ENCODE data around the gene GPR68.
"Not testable (repeated sequence)": the region's sequence is repeated elsewhere in the genome, so short reads cannot be mapped to it uniquely, and the experiment has no call there.

The GPR68 gene

DNA sequence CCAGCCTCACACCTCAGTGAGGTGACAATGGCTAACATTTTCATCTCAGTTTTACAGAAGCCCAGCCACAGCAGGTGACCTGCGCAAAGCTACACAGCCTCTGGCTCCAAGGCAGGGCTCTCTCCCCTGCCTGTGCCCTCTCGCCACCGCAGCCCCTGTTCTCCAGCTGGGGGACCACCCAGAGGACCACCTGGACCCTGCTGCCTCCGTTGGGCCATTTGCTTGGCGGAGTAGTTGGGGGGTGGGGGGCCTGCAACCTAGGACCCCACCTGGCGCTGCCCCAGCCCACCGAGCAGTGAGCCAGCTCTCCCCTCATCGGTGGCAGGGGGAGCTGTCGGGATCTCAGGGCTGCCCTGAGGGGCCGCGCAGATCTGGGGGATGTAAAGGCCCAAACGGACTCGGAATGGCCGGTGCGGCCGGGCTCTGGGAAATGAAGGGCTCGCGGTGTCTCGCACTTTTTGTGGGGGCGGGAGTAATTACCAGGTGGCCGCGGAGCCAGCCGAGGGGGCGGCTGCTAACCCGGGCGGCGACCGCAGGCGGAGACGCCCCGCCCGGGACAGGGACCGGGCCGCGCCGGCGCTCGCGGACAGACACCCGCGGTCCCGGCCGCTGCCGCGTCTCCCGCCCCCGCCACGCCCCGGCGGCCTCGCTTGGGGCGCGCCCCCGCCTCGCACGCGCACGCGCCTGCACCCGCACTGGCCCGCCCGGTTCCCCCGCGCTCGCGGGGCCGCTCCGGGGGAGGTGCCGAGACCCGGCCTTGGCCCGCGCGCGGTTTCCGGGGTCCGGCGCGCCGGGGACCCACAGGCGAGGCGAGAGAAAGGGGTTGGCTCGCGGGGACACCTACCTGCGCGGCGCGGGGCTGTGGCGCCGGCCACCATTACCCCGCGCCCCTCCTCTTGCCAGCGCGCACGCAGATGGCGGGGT is 8.6 kb upstream of the GPR68 start:
- DNase-seq: peak; percentile 49

DNA sequence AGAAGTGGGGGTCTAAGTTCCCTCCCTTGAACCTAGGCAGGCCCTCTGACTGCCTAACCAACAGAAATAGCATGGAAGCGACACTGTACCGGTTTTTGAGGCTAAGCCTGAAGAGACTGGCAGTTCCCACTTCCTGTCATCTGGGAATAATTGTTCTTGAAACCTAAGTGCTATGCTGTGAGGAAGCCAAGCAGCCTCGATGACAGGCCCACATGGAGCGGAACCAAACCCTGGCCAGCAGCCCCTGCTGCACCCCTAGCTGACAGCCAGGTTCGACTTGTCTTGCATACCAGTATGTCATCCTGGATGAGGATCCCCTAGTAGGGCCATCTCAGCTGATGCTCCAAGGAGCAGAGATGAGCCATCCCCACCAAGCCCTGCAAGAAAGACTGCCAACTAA is 6.4 kb upstream of the GPR68 start:
- DNase-seq: no peak

DNA sequence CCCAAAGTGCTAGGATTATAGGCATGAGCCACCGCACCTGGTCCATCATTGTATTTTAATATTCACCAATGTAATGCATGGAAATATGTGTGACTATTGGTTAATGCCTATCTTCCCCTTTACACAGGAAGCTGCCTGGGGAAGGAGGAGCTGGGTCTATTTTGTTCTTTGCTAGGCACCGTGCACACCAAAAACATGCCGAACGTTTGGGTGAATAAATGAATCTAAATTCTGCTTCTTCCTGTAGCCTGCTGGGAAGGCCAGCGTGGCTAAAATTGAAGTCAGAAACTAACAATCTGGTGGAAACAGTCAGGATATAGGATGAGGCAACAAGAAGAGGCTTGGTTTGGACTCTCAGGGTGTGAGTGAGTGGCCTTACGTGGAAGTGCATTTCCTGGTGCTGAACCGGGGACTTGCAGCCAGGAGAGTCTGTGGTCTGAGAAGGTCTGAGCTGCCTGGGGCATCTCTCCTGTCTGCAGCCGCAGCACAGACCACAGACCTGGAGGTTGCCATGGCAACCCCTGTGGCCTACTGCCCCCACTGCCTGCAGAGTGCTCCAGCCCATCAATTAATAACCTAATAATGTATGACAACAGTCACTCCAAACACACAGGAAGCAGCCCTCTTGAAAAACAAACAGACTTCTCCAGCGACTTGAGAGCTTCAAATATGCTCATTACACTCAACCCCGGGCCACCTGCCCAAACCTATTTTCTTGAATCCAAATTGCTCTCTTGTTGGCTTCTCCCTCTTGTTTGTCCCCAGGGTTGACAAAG is 5.5 kb upstream of the GPR68 start:
- peak; percentile 87 for DNase-seq

DNA sequence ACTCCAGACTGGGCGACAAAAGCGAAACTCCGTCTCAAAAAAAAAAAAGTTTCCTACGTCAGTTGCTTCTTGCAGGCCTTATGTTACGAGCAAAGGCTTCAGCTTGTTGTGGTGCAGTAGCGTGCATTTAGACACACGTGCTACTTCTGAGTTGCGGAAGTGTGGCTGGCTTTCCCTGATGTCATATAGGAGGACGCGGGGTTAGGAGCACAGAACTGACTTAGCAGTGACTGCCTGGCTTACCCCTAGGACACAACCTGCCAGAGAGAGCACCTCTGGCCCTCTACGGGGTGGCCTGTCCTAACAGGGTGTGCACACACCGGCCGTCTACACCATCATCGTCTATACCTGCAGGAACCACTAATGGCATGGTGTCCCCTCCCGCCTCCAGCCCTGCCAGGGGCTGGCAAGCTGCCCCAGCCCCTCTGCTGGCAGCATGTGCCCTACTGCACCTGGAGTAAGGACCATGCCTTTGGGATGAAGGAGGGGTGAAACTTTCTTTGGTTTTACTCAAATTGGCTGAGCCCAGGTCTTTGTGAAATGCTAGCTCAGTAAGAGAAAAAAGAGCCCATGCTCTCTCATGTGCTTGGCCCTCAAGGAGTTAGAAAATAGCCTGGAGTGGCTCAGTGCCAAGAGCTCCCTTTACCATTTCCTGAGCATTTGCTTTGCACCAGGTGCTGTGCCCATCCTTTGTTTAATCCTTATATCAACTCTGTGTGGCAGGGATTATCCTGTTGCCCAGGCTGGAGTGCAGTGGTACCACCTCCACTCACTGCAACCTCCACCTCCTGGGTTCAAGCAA is 1.7 kb upstream of the GPR68 start:
- peak; percentile 95 for DNase-seq

DNA sequence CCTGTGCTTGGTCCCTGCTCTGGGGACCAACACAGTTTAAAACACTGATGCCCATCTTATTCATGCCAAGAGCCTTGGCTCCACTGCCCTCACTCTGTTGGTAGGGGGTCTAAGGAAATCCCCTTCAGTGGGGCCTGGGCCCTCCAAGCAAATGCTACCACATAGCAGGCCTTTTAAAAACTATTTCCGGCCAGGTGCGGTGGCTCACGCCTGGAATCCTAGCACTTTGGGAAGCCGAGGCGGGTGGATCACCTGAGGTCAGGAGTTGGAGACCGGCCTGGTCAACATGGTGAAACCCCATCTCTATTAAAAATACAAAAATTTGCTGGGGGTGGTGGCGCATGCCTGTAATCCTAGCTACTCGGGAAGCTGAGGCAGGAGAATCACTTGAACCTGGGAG is 1.1 kb upstream of the GPR68 start:
- DNase-seq: not testable (repeated sequence)

DNA sequence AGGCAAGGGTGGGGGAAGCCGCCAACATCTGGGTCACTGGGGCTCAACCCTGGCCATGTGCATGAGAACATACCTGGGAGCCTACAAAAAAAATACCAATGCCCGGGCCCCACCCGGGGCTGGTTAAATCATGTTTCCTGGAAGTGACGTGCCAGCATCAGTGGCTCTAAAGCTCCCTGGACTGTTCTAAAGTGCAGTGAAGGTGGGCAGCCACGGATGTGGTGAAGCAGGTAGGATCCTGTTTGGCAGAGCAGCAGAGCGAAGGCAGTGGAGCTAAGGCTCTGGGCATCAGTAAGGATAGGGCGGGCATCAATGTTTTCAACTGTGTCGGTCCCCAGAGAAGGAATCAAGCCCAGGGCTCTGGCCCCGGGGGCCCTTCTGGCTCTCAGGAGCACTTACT is 525 bp upstream of the GPR68 start:
- DNase-seq: peak; percentile 92

DNA sequence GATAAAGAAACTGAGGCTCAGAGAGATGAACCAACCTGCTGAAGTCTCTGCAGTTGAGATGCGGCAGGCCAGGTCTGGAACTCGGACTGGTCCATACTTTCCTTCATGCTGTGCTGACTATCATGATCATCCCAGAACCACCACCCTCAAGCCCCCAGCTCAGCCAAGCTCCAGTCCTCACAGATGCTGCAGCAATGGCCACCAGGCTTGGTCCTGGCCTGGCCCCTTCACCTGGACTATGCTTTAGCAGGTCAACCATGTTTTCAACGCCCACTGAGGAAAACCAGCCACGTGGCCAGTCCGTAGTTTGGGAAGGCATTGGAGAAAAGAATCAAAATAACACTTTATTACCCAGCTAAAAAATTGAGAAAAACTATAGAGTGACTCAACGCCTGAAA is 1.4 kb downstream of the GPR68 start:
- DNase-seq: no peak

DNA sequence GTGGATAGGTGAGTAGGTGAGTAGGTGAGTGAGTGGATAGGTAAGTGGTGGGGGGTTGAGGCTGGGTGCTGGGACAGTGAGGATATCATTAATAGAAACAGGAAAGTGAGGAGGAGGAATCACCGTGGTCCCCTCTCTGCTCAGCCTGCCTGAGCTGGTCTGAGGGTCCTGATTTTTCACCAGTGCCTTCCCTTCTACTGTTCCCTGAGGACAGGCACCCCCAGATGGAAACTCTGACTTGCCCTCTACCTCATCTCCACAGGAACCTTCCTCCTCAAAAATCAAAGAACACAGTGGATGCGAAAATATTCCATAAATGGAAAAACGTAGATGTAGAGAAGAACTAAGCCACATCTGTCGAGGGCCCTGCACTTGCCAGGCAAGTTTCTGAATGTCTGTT is 1.9 kb downstream of the GPR68 start:
- no peak for DNase-seq

DNA sequence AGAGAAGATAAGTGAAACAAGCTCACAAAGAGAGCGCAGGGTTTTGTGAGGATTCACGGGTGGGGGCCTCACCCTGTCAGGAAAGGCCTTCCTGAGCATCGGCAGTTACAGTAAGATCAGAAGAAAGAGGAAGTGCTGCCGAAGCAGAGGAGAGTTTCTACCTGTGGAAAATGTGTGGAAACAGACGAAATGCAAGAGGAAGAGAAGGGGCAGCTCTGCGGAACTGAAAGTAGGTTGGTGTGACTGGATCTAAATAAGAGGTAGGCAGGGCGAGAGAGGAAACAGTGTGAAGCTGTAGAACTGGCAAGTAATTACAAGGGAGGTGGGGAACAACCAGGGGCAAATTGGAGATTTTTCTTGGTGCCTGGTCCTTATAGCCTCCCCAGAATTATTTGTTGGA is 2.6 kb downstream of the GPR68 start:
- DNase-seq: peak; percentile 75

DNA sequence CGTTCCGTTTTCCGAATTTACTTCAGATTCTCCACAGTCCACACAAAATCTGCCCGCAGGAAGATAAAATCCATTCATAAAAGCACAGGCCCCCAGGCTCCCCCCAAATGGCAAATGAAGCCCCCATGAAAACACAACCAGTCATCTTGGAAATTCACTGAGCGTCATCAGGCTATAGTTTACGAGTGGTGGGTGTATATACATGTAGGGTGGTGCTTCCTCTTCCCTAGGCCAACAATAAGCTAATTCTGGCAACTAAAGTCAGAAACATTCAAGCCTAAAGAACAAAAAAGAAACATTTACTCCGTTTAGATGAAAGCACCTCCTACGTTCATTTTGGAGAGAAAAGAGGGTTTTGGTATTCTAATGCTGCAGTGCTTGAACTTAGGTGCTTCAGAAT is 5.8 kb downstream of the GPR68 start:
- DNase-seq: no peak

DNA sequence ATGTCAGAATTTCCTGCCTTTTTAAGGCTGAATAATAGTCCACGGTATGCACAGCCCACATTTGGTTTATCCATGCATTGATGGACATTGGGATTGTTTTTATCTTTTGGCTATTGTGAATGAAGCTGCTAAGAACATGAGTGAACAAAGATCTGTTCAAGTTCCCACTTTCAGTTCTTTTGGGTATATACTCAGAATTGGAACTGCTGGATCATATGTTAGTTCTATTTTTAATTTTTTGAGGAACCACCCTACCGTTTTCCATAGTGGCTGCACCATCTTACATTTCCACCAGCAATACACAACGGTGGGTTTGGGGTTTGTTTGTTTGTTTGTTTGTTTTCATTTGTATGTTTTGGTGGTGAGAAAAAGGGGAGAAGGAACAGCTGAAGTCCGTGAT is 6.4 kb downstream of the GPR68 start:
- no peak for DNase-seq

DNA sequence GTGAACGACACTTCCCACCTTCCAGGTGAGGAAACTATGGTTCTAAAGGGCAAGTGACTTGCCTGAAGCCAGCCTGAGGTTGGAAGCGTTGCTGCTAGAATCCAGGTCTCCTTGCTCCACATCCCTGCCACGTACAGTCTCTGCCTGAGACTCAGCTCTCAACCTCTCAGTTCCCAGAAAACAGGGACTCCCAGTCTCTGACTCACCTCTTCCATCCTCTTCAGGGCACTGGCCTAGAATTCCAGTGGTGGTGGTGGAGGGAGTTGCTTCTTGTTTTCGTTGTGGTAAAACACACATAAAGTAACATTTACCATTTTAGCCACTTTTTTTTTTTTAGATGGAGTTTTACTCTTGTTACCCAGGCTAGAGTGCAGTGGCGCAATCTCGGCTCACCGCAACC is 7.3 kb downstream of the GPR68 start:
- no peak for DNase-seq

DNA sequence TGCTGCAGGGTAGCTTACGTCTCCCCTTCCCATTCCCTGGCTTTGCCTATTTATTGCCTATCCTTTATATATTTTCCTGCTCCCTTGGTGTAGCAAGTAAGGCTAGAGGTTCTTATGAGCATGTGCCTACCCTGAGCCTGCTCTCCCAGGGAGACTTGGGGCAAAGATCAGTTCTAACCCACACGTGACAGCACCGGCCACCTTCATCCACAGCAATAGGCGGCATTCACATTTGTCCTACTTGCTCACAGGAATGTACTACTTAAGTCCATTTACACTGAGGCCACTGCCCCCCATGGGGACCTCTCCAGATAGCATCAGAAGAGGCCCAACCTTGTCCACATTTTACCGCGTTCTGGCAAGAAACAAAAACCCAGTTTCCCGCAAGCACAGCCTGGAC is 8.7 kb downstream of the GPR68 start:
- DNase-seq: no peak

DNA sequence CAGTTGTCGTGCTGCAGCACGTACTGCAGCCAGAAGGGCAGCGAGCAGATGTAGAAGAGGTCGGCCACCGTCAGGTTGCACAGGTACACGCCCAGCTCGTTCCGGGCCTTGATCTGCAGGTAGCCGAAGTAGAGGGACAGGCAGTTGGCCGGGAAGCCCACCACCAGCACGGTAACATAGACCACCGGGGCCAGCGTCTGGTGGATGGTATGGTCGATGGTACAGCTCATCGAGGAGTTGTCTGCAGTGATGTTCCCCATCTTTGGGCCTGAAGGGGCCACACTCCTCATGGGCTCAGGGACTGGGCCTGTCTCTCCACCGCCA is 9.8 kb downstream of the GPR68 start:
- DNase-seq: no peak

DNA sequence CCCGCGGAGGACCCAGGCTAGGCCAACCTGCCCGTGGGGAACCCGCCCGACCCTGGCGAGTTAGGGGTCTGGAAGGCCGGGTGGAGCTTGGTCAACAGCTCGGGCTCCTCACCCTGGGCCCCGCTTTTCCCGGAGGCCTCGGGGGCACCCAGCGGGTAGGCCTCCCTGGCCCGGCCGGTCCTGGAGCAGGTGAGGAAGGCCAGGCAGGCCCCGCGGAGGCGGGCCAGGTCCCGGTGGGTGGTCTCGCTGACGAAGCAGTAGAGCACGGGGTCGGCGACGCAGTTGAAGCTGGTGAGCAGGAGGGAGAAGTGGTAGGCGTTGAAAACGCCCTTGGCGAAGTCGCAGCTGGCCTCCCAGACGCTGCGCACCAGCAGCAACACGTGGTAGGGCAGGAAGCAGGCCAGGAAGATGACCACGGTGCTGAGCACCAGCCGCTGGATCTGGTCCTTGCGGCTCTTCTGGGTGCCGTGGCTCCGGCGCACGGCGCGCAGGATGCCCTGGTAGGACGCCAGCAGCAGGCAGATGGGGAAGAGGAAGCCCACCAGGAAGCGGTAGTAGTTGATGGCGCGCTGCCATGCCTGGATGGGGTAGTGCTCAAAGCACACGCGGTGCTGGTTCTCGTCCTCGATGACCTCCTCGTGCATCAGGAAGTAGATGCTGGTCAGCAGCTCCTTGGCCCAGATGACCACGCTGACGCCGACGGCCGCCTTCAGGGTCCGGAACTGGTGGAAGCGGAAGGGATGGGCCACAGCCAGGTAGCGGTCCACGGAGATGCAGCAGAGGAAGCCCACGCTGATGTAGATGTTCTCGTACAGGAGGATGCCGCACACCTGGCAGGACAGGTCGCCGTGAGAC is 10.3 kb downstream of the GPR68 start:
- DNase-seq: no peak

DNA sequence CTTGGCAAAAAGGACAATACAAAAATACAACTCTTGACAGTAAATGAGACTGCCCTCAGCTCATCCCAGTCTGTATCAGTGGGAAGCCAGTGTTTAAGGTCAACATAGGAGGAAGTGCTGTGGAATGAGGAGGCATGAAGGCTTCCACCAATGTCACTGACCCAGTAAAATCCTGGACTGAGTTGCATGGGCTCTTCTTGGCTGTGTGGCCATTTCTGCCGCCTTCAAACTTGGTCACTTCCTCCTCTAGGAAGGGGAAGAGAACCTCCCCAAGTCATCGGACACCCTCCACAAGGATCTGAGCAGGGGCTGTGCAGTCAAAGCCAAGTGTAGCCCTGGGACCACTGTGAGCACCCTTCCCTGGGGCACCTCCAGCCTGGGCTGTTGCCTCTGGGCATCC is 11.9 kb downstream of the GPR68 start:
- DNase-seq: no peak

DNA sequence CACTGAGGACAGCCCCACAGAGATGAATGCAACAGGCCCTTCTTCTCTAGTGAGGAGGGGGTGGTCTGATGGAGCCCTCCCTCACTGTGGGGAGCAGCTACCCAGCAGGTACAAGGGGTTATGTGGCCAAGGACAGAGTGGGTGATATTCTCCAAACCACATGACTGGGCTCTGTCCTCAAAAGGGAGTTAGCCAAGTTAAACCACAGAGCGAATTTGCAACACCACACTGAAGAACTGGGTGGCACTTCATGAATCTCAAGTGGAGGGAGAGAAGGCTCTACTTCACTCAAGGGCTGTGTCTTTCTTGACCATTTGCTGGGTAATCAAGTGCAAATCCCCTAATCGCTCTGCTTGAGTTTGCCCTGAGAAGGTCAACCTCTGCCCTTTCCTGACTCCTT is 12.5 kb downstream of the GPR68 start:
- DNase-seq: no peak

DNA sequence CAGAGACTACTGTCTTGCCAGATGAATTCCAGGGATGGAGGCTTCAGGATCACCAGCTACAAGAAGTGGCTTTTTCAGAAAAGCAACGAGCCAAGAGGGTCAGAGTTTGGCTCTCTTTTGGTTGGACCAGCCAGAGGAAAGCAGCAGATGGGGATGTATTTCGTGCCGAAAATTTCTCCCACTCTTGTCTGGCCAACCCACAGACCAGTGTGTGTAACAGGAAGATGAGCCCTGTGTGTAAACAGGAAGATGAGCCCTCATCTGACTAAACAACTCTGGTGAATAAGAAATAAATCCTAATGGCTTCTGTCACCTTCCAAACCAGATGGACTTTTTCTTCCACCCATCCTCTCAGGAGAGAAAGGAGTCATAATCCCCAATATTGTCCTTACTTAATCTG is 13.1 kb downstream of the GPR68 start:
- DNase-seq: no peak

DNA sequence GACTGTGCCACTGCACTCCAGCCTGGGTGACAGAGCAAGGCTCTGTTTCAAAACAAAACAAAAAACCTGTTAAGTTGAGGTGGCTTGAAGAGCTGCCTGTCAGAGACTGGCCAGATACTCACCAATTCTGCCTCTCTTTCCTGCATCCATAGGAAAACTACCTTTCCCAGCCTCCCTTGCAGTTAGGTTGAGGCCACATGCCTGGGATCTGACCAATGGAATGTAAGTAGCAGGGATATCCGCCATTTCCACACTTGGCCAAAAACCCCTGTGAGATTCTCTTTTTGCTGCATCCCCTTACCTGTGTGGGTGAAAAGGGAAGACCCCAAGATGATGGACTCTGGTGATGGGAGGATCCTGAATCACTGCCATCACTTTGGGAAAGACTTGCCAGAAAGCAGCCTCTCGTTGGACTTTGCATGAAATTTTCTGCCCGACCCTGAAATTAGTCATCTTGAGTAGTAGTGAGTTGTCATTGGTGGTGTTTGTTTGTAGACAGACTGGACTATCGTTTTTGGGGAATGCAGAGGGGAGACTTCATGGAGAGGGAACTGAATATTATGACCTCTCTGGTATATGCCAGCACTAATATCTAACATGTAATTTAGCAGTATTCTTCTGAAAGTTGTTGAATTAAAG is 14.0 kb downstream of the GPR68 start:
- DNase-seq: peak; percentile 68

DNA sequence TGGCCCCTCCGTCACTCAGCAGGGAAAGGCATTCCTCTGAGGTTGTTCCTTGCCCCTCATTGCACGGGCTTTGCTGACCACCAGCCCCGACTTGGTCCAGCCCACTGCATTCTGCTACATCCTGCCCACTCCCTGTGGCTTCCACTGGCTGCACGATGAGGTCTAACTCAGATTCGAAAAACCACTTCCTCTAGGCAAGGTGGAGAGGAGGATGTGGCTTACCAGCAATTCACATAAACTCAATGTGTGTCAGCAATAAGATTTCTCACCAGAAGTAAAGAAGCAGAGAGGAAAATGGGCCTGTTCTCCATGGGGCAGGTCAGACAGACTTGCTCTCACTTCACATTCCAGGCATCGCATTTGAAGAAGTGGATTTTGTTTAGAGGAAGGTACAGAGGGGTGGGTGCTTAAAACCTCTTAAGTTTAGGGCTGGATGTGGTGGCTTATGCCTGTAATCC is 14.7 kb downstream of the GPR68 start:
- peak; percentile 95 for DNase-seq

DNA sequence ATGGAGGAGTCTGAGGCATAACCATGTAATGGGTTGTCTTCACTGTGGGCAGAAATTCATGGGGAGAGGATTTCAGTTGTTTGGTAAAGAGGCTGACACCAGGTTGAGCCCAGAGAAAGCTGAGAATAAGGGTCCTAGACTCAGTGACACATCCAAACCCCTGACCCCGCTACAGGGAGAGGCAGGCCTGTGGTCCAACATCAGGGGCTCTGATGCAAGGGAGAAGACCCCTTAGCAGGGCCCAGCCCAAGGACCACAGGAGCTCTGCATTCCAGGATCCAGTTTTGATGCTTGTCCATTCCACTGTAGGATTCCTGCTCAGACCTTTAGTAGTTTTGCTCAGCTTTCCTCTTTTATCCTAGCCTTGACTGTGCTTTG is 15.5 kb downstream of the GPR68 start:
- no peak for DNase-seq

Measured in activated CD4-positive, alpha-beta T cell treated with anti-CD3 and anti-CD28 coated beads, Interleukin-2, amount 50 U/mL, for 16 hours (primary cell).